Medulla oblongata (tissue), 1 donor: Measurements from ENCODE around the gene HIVEP3.

Experiments used
- DNase-seq: peaks from one replicate; pipeline ENCODE4 v3.0.0-alpha.2; 2015; ENCODE audit errors: extremely low spot score

The HIVEP3 gene

DNA sequence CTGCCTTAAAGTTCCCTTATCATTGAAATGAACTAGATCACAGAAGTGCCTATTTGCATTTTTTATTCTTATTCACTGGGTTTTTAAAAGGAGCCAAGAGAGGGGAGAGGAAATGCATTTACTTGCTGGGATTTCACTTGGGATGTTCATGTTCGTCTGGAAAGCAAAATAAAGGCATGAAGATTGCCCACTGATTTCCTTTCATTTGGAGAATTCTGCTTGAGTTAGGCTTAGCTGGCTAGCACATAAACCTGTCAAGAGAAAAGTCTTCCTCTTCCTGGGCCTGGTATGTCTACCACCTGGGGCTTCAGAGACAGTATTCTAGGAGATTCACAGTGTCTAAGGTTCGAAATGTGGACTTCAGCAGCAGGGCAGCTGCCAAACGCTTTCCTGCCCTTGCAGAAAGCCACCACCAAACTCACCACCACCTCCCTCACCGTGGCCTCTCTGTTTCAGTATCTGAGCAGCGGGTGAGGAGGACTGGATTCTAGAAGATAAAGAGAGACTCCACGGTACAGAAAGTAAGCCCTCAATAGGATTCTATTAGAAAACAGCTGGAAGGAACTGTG lies 44.5 kb downstream of the HIVEP3 start:
- no peak for DNase-seq

GRCh38 chr1:41872074-41872473 lies 46.6 kb downstream of the HIVEP3 start:
- DNase-seq = no peak

DNA sequence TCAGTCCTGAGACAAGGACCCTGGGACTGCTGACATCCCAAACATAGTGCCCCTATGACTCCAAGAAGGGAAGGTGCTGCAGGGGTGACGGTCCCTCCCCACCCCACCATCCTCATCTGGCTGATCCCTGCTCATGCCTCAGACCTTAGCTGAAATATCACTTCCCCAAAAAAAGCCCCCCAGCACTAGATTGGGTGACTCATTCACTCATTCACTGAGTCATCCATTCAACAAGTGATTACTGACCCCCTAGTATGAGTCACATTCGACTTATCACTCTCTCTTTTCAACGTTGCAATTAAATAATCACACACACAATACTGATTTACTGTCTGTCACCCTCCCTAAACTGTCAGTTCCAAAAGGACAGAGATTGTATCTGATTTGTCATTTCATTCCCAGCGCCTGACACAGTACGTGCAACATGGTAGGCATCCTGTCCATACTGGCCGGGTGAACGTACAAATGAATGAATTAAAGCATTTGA lies 48.6 kb downstream of the HIVEP3 start:
- no peak for DNase-seq

DNA sequence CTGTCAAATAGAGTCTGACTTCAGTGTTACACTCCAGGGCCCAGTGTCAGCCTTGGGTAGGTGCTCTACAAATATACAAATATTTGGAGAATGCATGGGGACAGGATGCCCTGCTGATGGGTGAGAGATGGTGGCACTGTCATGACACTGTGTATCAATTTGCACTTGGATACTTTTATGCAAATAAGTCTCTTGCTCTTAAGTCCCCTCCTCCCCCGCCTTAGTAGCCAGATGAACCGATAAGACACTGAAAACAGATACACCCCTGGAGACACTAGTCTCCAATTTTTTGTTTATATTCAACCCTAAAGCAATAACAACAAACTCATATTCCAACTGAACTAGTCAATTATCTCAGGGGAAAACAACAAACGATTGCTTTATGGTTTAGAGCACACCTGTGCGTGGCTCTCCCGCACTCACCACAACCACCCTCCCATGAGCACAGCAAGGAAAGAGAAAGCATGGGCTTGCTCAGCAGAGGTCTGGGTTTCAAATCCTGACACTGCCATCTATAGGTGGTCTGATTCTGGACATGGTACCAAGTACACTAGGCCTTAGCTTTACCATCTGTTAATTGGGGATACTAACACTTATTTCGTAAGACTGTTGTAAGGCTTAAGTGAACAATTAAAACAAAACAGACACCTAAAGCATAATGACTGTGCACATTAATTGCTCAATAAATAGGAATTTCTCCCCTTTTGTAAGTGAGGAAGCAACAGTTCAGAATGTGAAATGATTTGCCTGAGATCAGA lies 50.3 kb downstream of the HIVEP3 start:
- no peak for DNase-seq

GRCh38 chr1:41866285-41866684 lies 52.4 kb downstream of the HIVEP3 start:
- no peak for DNase-seq

DNA sequence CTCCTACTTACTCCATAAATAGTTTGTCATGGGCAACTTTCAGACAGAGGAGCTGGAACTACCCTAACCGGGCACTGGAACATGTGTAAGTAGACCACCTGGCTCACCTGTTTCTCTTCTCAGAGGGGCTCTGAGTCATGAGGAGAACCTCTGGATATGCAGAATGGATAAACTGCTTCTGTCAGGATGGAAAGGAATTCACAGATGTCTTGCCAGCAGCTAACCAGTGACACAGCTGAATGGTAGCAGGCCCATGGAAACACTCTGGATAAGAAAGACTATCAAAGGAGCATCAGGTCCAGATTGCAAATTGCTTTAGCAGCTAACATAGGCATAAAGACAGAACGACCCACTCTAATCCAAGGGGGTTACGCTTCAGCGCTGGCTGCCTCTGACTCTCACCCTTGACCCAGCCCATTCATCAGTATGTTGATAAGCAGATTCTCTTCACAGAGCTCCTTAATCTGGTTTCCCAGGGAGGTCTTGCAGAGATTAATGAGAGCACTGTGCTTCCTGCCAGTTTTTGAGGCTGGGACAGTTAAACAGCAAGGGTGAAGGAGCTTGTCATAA lies 54.2 kb downstream of the HIVEP3 start:
- DNase-seq = no peak

DNA sequence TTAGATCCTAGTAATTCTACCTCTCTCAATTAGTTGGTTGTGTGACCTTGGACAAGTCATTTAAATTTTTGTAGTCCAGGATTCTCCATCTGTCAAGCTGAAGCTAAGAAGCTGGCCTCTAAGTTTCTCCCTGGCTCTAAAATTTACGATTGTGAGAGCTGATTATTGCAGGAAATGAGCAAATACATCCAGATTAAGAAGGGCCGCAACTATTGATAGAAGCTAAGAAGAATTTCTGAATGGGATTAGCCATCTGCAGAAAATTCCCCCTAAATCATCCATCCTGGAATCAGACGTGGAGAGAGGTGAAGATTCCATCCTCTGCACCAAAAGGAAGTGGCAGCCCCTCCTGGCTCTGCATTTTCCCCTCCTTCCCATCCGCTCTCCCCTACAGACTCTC lies 55.0 kb downstream of the HIVEP3 start:
- no peak for DNase-seq

DNA sequence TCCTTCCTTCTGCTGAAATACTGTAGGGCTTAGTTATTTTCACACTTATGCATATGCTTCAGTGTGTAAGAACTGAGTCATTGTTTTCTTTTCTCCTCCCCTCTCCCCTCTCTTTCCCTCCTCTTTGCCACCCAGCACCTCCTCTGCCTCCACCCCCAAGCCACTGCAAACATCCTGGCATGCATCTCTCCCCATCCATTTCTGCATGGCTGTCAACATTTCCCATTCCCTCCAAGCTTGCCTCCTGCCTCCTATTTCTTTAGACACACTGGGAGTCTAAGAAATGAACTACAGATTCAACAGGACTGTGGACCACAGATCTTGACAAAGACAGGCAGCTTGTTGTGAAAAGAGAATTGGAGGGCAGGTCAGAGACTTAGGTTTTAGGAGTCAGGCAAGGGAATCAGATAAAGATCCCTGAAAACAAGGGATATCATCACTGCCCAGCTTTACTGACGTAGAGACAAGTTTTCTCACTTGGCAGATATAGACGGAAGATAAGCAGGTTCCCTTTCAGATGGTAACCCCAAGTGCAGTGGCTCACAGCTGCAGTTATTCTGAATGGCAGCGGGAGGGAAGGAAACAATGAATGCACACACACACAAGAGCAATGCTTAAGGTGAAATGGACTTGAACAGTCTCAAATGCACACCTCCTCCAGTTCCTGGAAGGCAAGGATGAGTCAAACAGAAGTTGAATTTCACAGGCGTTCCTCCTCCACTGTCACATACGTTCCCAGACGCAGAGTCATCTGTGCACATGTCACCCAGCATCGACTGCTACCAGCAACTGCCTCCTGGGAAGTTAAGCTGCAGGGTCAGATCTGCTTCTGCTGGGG lies 56.1 kb downstream of the HIVEP3 start:
- DNase-seq = no peak

- no peak for DNase-seq
Measured at GRCh38 chr1:41861535-41862383, 57.0 kb downstream of the HIVEP3 start.

DNA sequence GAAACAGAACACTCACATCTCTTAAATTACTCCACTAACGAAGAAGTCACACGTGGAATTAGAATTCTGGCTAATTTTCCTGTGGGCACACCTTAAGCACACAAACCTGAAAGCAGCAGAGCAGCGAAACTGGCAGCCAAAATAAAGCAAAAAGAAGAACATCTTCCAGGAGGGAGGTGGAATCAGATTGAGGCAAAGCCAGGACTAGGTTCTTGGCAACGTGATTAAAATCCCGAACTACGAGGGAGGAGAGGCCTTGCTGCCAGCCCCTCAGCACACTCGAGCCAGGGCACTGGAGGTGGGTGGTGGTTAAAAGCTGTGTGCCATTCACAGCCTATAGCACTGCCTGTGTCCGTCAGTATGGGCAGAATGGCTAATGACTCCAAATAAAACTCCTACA lies 58.0 kb downstream of the HIVEP3 start:
- no peak for DNase-seq

GRCh38 chr1:41860214-41860613 lies 58.5 kb downstream of the HIVEP3 start:
- DNase-seq = no peak

DNA sequence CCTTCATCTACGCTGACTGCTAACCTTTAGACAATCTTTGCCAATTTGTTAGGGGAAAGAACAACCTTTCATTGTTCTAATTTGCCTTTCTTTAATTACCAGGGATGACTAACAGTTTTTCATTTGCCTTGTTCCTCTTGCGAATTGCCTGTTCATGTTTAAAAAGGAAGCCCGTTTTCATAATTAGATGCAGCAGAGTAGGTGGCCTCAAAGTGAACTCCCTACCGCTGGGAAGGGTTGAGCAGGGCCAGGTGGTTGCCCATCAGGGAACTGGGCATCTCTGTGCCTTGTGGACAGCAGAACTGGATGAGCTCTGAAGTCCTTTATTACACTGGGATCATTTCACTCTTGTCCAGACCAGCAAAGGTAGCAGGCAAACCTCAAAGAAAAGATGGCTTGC lies 59.0 kb downstream of the HIVEP3 start:
- DNase-seq = no peak

- DNase-seq = peak; percentile 52
Measured at GRCh38 chr1:41856944-41857285, 61.8 kb downstream of the HIVEP3 start.

DNA sequence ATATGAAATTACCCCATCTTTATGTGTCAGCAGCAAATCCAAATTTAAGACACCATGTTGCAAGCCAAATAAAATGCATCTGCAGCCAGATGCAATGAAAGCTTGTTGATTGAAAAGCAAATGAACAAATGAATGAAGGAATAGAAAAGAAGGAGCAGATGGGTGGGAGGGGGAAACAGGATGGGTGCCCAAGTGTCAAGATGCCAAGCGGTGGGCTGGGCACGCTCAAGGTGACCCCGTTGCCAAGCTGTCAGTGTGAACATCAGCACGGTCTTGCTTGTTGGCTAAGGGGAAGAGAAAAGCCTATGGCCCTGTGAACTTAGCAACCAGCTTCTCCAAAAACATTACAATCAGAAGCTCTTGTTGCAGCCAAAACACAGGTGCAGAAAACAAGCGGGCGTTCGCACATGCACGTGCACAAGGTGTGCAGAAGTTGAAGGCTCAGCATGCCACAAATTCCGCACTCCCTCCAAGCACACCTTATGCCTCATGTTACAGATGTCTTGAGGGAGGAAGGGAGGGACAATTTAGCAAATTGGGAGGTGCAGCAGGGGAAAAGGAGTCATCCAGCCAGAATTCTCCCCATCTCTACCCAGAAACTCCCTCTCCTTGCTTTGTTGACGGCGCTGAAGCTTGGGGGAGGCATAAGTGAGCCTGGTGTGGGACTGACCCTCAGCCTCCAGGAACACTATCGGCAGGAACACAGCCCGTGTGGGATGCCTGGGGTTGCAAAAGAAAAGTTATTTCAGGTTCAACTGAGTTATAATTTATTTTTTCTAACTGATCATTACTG lies 62.4 kb downstream of the HIVEP3 start:
- no peak for DNase-seq

DNA sequence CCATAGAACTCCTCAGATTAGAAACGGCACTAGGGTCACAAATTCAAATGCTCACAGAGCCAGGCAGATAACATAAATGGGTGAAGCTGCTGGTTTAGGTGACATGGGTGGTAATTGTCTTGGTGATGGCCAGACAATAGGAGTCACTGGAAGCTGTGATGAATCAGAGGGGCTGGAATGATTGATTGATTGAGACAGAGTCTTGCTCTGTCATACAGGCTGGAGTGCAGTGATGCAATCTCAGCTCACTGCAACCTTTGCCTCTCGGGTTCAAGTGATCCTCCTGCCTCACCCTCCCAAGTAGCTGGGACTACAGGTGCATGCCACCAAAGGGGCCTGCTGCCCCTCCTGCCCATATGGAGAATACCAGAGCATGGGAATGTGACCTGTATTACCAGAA lies 63.0 kb downstream of the HIVEP3 start:
- DNase-seq = no peak

DNA sequence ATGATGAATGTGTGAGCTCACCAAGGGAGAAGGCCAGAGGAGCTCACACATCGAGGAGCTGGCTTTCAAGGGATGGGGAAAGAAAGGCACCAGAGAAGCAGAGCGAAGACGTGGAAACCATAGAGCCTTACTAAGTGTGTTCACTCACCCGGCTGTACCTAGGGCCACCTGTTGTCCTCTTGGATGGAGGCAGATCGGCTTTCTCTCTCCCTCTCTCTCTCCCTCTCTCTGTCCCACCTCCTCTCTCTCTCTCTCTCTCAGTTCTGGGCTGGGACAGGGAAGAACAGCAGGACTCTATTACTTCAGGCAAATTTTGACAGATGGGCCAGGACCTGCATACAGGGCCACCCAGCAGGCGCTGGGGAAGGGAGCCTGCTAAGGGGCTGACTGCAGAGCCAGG lies 64.8 kb downstream of the HIVEP3 start:
- no peak for DNase-seq

- DNase-seq = no peak
Measured at GRCh38 chr1:41852091-41852490, 66.6 kb downstream of the HIVEP3 start.

DNA sequence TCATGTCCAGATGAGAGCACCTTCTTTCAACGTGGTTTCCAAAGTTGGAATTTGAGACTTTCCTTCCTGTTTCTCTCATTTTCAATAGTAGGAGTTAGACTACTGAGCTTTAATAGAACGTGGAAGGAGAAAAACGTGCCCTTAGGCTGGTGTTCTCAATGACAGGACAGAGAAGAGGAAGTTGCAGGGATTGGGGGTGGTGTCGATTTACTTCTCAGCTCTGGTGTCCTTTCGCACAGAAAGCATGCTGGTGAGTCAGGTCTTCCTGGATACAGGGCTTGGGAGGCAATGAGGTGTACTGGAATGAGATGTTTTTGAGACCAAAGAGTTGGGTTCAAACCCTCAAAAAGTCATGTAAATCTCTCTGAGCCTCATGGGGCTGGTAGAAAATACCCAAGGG lies 67.1 kb downstream of the HIVEP3 start:
- peak; percentile 58 for DNase-seq

GRCh38 chr1:41850029-41850428 lies 68.7 kb downstream of the HIVEP3 start:
- DNase-seq = no peak

- DNase-seq = no peak
Measured at GRCh38 chr1:41849211-41849759, 69.4 kb downstream of the HIVEP3 start.
